ENCODE data around the gene EHBP1. TPM values are rescaled to one million over a fixed set of nuclear protein-coding genes. Genes with fewer than 3 reads are reported as not detected.

The EHBP1 gene
- polyA plus RNA-seq, 6 donors from 2014 or later, result 1.4 to 18.3 (median 16.2) TPM

- no peaks in the 10 kb centered on the region for H3K27me3 Mint-ChIP-seq
- no peaks in the 10 kb centered on the region for H3K4me1 Mint-ChIP-seq
- ATAC-seq (ENCODE audit: low read depth in 2 of 2), result no peak
- H3K36me3 Mint-ChIP-seq, result peaks cover 0 to 4% of the 10 kb centered on the region in 2 donors
- H3K9me3 Mint-ChIP-seq, result no peaks in the 10 kb centered on the region
- H3K4me3 Mint-ChIP-seq, result no peak overlapping the region
- DNase-seq, result no peak
- no peak overlapping the region for H3K27ac Mint-ChIP-seq
Measured at GRCh38 chr2:62964671-62965070, 259.2 kb downstream of the EHBP1 start.

GRCh38 chr2:62966991-62967390 lies 261.5 kb downstream of the EHBP1 start:
- Mint-ChIP-seq H3K27me3 (no peaks in the 10 kb centered on the region), H3K4me3 (peak overlapping the region in 1 of 8 donors; percentile 12), H3K36me3 (peaks cover 0 to 8% of the 10 kb centered on the region in 2 donors), H3K4me1 (no peaks in the 10 kb centered on the region), H3K9me3 (no peaks in the 10 kb centered on the region), H3K27ac (no peak overlapping the region)
- ATAC-seq (ENCODE audit: low read depth in 2 of 2), result no peak
- DNase-seq, result no peak

GRCh38 chr2:62968168-62968567 lies 262.7 kb downstream of the EHBP1 start:
- Mint-ChIP-seq H3K36me3 (peaks cover 0 to 8% of the 10 kb centered on the region in 2 donors), H3K9me3 (no peaks in the 10 kb centered on the region), H3K4me1 (no peaks in the 10 kb centered on the region), H3K4me3 (no peak overlapping the region), H3K27me3 (no peaks in the 10 kb centered on the region), H3K27ac (no peak overlapping the region)
- DNase-seq (no peak), ATAC-seq (ENCODE audit: low read depth in 2 of 2) (no peak)

- H3K27ac Mint-ChIP-seq, result no peak overlapping the region
- H3K27me3 Mint-ChIP-seq, result no peaks in the 10 kb centered on the region
- ATAC-seq (ENCODE audit: low read depth in 2 of 2), result no peak
- no peak for DNase-seq
- H3K4me3 Mint-ChIP-seq, result no peak overlapping the region
- H3K36me3 Mint-ChIP-seq, result peaks cover 0 to 8% of the 10 kb centered on the region in 2 donors
- no peaks in the 10 kb centered on the region for H3K4me1 Mint-ChIP-seq
- no peaks in the 10 kb centered on the region for H3K9me3 Mint-ChIP-seq
Measured at GRCh38 chr2:62968668-62969067, 263.2 kb downstream of the EHBP1 start.

- ATAC-seq (ENCODE audit: low read depth in 2 of 2) (no peak), DNase-seq (no peak)
- no peaks in the 10 kb centered on the region for H3K4me1 Mint-ChIP-seq
- H3K9me3 Mint-ChIP-seq, result no peaks in the 10 kb centered on the region
- H3K27me3 Mint-ChIP-seq, result no peaks in the 10 kb centered on the region
- H3K27ac Mint-ChIP-seq, result no peak overlapping the region
- H3K4me3 Mint-ChIP-seq, result no peak overlapping the region
- peaks cover 0 to 10% of the 10 kb centered on the region in 2 donors for H3K36me3 Mint-ChIP-seq
Measured at GRCh38 chr2:62971936-62972335, 266.4 kb downstream of the EHBP1 start.

- H3K4me3 Mint-ChIP-seq, result no peak overlapping the region
- peaks cover 0 to 10% of the 10 kb centered on the region in 2 donors for H3K36me3 Mint-ChIP-seq
- ATAC-seq (ENCODE audit: low read depth in 2 of 2) (no peak), DNase-seq (no peak)
- no peaks in the 10 kb centered on the region for H3K4me1 Mint-ChIP-seq
- H3K27ac Mint-ChIP-seq, result no peak overlapping the region
- no peaks in the 10 kb centered on the region for H3K27me3 Mint-ChIP-seq
- H3K9me3 Mint-ChIP-seq, result no peaks in the 10 kb centered on the region
Measured at GRCh38 chr2:62972601-62973000, 267.1 kb downstream of the EHBP1 start.

- H3K27ac Mint-ChIP-seq, result no peak overlapping the region
- no peak overlapping the region for H3K4me3 Mint-ChIP-seq
- no peaks in the 10 kb centered on the region for H3K4me1 Mint-ChIP-seq
Measured at GRCh38 chr2:62974999-62975398, 269.5 kb downstream of the EHBP1 start.

GRCh38 chr2:62991605-62992004 lies 286.1 kb downstream of the EHBP1 start:
- Mint-ChIP-seq H3K9me3 (no peaks in the 10 kb centered on the region), H3K4me3 (peak overlapping the region in 1 of 8 donors; percentile 48), H3K27me3 (no peaks in the 10 kb centered on the region), H3K4me1 (no peaks in the 10 kb centered on the region), H3K36me3 (peaks cover 7 to 14% of the 10 kb centered on the region in 2 donors), H3K27ac (no peak overlapping the region)
- no peak for ATAC-seq (ENCODE audit: low read depth in 2 of 2)
- DNase-seq, result no peak

More at GRCh38 chr2:62974999-62975398, 269.5 kb downstream of the EHBP1 start:
- ATAC-seq (ENCODE audit: low read depth in 2 of 2), result no peak
- no peak for DNase-seq
- peaks cover 2 to 16% of the 10 kb centered on the region in 2 donors for H3K36me3 Mint-ChIP-seq
- no peaks in the 10 kb centered on the region for H3K27me3 Mint-ChIP-seq
- H3K9me3 Mint-ChIP-seq, result no peaks in the 10 kb centered on the region

- Mint-ChIP-seq H3K9me3 (no peaks in the 10 kb centered on the region), H3K27me3 (no peaks in the 10 kb centered on the region), H3K36me3 (peaks cover 16 to 20% of the 10 kb centered on the region in 2 donors), H3K27ac (no peak overlapping the region), H3K4me3 (no peak overlapping the region), H3K4me1 (no peaks in the 10 kb centered on the region)
- DNase-seq, result no peak
- no peak for ATAC-seq (ENCODE audit: low read depth in 2 of 2)
Measured at GRCh38 chr2:62992561-62992960, 287.0 kb downstream of the EHBP1 start.

GRCh38 chr2:62994206-62994605 lies 288.7 kb downstream of the EHBP1 start:
- Mint-ChIP-seq H3K4me1 (no peaks in the 10 kb centered on the region), H3K9me3 (no peaks in the 10 kb centered on the region), H3K27ac (no peak overlapping the region), H3K27me3 (no peaks in the 10 kb centered on the region), H3K36me3 (peaks cover 18 to 30% of the 10 kb centered on the region in 2 donors), H3K4me3 (no peak overlapping the region)
- no peak for ATAC-seq (ENCODE audit: low read depth in 2 of 2)
- no peak for DNase-seq

- H3K9me3 Mint-ChIP-seq, result no peaks in the 10 kb centered on the region
- no peak for DNase-seq
- no peaks in the 10 kb centered on the region for H3K4me1 Mint-ChIP-seq
- H3K36me3 Mint-ChIP-seq, result peaks cover 30 to 40% of the 10 kb centered on the region in 2 donors
- ATAC-seq (ENCODE audit: low read depth in 2 of 2), result no peak
- H3K27ac Mint-ChIP-seq, result no peak overlapping the region
- H3K27me3 Mint-ChIP-seq, result no peaks in the 10 kb centered on the region
- no peak overlapping the region for H3K4me3 Mint-ChIP-seq
Measured at GRCh38 chr2:62996534-62997186, 291.1 kb downstream of the EHBP1 start.

GRCh38 chr2:62998949-62999348 lies 293.4 kb downstream of the EHBP1 start:
- no peak for DNase-seq
- H3K27ac Mint-ChIP-seq, result no peak overlapping the region
- peaks cover 27 to 37% of the 10 kb centered on the region in 2 donors for H3K36me3 Mint-ChIP-seq
- no peaks in the 10 kb centered on the region for H3K4me1 Mint-ChIP-seq
- no peak overlapping the region for H3K4me3 Mint-ChIP-seq
- no peak for ATAC-seq (ENCODE audit: low read depth in 2 of 2)
- no peaks in the 10 kb centered on the region for H3K27me3 Mint-ChIP-seq
- no peaks in the 10 kb centered on the region for H3K9me3 Mint-ChIP-seq

GRCh38 chr2:62999905-63000304 lies 294.4 kb downstream of the EHBP1 start:
- ATAC-seq (ENCODE audit: low read depth in 2 of 2) (no peak), DNase-seq (no peak)
- no peak overlapping the region for H3K27ac Mint-ChIP-seq
- no peaks in the 10 kb centered on the region for H3K4me1 Mint-ChIP-seq
- H3K9me3 Mint-ChIP-seq, result no peaks in the 10 kb centered on the region
- no peaks in the 10 kb centered on the region for H3K27me3 Mint-ChIP-seq
- peaks cover 31 to 40% of the 10 kb centered on the region in 2 donors for H3K36me3 Mint-ChIP-seq
- no peak overlapping the region for H3K4me3 Mint-ChIP-seq

- H3K27ac Mint-ChIP-seq, result no peak overlapping the region
- H3K9me3 Mint-ChIP-seq, result no peaks in the 10 kb centered on the region
- ATAC-seq (ENCODE audit: low read depth in 2 of 2), result no peak
- H3K36me3 Mint-ChIP-seq, result peaks cover 31 to 40% of the 10 kb centered on the region in 2 donors
- H3K4me3 Mint-ChIP-seq, result no peak overlapping the region
- no peak for DNase-seq
- no peaks in the 10 kb centered on the region for H3K27me3 Mint-ChIP-seq
- H3K4me1 Mint-ChIP-seq, result no peaks in the 10 kb centered on the region
Measured at GRCh38 chr2:63000801-63001200, 295.3 kb downstream of the EHBP1 start.

- Mint-ChIP-seq H3K4me3 (no peak overlapping the region), H3K36me3 (peaks cover 31 to 34% of the 10 kb centered on the region in 2 donors), H3K27me3 (no peaks in the 10 kb centered on the region), H3K4me1 (no peaks in the 10 kb centered on the region), H3K9me3 (no peaks in the 10 kb centered on the region), H3K27ac (no peak overlapping the region)
- no peak for DNase-seq
- ATAC-seq (ENCODE audit: low read depth in 2 of 2), result no peak
Measured at GRCh38 chr2:63001576-63001975, 296.1 kb downstream of the EHBP1 start.

Measured in naive B cell (primary cell).